GM12875 (cell line): ENCODE measurements around the gene TCF7L2.

Source experiments
- H3K4me3 ChIP-seq: one replicate; pipeline ENCODE4 v1.5.1; 2011; ENCODE audit warnings: low read depth, low read length, control low read depth
- TF ChIP-seq, protein P1 (sequence below): IDR thresholded peaks from 2 replicates; pipeline ENCODE4 v1.5.1; 2011; ENCODE audit warnings: low read depth, mild to moderate bottlenecking, control low read depth, inconsistent platforms, low read length, moderate library complexity, borderline replicate concordance; ENCODE audit not compliant: insufficient read depth

The TCF7L2 gene

GRCh38 chr10:113169111-113169510, 219.1 kb downstream of the TCF7L2 start:
- no peak overlapping the region for H3K4me3 ChIP-seq
- TF ChIP-seq, protein P1, sequence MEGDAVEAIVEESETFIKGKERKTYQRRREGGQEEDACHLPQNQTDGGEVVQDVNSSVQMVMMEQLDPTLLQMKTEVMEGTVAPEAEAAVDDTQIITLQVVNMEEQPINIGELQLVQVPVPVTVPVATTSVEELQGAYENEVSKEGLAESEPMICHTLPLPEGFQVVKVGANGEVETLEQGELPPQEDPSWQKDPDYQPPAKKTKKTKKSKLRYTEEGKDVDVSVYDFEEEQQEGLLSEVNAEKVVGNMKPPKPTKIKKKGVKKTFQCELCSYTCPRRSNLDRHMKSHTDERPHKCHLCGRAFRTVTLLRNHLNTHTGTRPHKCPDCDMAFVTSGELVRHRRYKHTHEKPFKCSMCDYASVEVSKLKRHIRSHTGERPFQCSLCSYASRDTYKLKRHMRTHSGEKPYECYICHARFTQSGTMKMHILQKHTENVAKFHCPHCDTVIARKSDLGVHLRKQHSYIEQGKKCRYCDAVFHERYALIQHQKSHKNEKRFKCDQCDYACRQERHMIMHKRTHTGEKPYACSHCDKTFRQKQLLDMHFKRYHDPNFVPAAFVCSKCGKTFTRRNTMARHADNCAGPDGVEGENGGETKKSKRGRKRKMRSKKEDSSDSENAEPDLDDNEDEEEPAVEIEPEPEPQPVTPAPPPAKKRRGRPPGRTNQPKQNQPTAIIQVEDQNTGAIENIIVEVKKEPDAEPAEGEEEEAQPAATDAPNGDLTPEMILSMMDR: no peak

DNA sequence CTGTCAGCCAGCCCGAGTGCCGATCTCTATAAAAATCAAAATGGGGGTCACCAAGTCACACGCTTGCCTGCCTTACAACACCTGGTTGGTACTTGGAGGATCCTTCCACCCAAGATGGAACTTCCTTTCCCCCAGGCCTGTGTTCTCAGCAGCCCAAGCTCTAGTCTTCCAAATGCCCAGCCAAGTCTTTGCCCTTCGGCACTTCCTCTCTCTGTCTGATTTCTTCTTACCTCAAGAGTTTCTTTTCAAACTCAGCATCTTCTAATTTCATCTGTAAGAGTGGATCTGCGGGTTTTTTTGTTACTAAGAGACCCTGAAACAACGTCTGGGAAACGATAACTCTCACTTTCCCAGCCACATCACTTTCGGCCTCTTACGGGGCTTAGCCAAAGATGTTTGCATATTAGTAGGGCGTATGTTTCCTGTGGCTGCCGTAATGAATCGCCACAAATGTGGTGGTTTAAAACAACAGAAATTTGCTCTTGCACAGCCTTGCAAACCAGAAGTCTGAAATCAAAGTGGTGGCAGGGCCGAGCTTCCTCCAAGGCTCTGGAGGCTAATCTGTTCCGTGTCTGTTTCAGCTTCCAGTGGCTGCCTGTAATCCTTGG, 219.9 kb downstream of the TCF7L2 start:
- TF ChIP-seq, protein P1: no peak
- H3K4me3 ChIP-seq: no peak overlapping the region

DNA sequence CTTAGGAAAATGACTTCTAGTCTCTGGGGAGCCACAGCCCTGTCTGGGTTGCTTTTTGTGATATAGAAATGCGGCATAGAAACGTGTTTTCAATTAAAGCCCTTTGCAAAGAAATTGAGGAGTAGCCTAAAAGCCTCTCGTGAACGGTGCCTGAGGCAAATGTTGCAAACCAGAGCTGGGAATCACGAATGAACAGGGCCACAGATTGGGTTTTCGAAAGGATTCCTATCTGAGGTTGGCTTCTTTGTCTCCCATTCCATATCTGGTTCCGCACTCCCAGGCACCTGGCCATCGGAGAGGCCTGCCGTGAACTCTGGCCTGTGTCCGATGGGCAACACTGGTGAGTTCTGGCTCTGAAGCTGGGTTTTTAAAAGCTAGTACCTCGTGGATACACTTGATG, 221.6 kb downstream of the TCF7L2 start:
- H3K4me3 ChIP-seq: no peak overlapping the region
- TF ChIP-seq, protein P1: no peak

DNA sequence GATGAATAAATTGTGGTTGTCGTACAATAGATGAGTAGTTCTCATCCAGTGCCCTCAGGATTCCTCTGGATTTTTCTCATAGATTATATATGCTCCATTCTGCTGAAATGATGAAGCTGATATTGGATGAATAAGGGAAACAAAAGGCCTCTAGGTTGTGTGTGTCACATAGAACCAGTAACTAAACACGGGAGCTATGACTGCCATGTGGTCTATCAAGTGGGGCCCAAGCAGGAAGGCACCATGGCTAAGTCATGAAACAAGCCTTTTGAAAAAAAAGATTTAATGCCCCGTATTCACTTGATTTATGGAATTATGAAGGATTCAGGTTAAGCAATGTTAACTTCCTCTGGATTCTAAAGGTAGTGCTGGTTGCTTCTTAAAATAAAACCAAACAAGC, 225.1 kb downstream of the TCF7L2 start:
- H3K4me3 ChIP-seq: no peak overlapping the region
- TF ChIP-seq, protein P1: no peak

DNA sequence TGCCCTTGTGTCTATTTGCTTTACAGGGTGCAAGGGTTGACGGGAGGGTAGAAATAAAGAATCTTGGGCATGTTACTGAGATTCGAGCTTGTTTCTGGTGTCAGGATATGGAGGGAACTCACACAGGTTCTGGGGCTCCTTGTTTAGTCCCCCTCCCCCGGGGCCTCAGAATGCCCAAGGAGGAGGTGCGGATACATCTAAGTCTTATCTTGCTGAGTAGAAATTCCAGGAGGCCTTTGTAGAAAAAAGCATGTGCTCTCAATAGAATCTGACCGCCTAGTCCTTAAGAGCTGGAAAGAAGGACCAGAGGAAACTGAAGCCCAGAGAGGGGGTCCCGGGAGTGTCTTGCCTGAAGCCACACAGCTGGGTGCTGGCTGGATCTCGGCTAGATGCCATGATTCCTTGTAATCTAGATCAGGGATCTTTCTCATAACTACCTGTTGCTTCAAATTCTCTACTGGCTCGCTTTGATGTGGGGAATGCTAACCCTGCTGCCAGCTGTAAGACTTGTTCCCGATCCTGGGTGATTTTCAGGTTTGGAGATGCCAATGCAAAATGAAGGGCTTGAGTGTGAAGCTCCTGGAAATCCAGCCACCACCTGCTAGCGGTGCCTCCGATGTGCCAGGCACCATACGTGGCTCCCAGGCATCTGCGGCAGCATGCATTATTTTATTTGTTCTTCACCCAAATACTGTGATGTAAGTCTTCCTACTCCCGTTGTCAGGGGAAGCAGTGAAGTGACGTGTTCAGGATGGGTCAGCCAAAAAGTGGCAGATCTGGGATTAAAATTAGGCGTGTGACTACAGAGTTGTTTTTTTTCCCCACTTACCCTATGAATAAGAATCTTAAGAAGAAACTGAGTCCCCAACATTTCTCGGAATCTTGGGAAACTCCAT, 226.0 kb downstream of the TCF7L2 start:
- H3K4me3 ChIP-seq: no peak overlapping the region
- TF ChIP-seq, protein P1: no peak

DNA sequence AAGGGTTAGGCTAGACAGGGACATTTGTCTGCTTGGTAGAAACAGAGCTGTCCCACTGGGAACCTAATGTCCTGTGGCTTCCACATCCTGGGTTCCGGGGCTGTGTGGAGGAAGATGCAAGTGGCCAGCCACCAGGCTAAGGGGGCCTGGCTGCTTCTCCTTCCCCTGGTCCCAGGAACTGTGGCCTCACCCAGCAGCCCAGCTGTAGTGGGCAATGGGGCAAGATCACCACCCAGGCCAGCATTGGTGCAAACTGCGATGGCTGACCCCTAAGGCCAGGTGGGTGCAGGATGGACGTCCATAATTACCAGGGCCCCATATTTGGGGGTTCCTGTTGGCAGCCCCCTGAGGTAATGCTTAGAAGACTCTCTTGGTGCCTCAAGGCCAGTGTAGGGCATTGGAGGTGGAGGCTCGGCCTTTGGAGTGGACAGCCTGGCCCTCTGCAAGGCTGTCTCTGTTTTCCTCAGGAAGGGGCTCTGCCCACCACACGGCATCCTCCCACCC, 226.7 kb downstream of the TCF7L2 start:
- no peak overlapping the region for H3K4me3 ChIP-seq
- TF ChIP-seq, protein P1: no peak
